HCT116 (cell line): ENCODE results near the gene BARD1. TPM values are rescaled to one million over a fixed set of nuclear protein-coding genes. Genes with fewer than 3 reads are reported as not detected.

Experiments used
- ATAC-seq: fragments of 200-7000 bp; cut with Tn5 transposase; 2 replicates; pipeline ENCODE4 v1.9.1; 2020; ENCODE audit warnings: mild to moderate bottlenecking, moderate library complexity
- BruUV-seq: library from RNA; stranded (reverse); fragments of 400-500 nt; replicated peaks from 2 replicates; lab custom pipeline; 2021; lab: Mats Ljungman, UMichigan
- CTCF ChIA-PET: fragments of 300-600 bp; sonication (Branson Sonifier 250); formaldehyde crosslinking; loops from one replicate; lab custom pipeline; 2021; ENCODE audit warnings: antibody characterized with exemption; lab: Charles Lee
- POLR2A ChIA-PET: fragments of 300-600, 350-600 bp; sonication (Branson Sonifier 250); formaldehyde crosslinking; loops from one replicate; lab custom pipeline; 2021; ENCODE audit warnings: antibody characterized with exemption; lab: Charles Lee
- RAD21 ChIA-PET, 2 experiments: fragments of 300-600 bp; sonication (Branson Sonifier 250); formaldehyde crosslinking; loops; one replicate each; lab custom pipeline; 2023; ENCODE audit warnings: low total read pairs in 2 of 2; ENCODE audit not compliant: uncharacterized antibody in 2 of 2, unreplicated experiment in 2 of 2, low non-redundant PET in 1 of 2; lab: Charles Lee
- DNase-seq: peaks from one replicate; pipeline ENCODE4 v3.0.0-alpha.2; 2010; ENCODE audit warnings: low read depth, low spot score
- H2AFZ ChIP-seq: fragments of 200-600 bp; shearing (Covaris generic), sonication (generic); 2 replicates; pipeline ENCODE4 v1.6.1; 2017; ENCODE audit warnings: low read depth, mixed run types, mixed read lengths, antibody characterized with exemption, low read length; ENCODE audit not compliant: poor library complexity, severe bottlenecking
- H3K27ac ChIP-seq: 2 replicates; pipeline ENCODE4 v1.5.1; 2012; ENCODE audit warnings: low read depth, low read length
- H3K27me3 ChIP-seq: fragments of 200-600 bp; sonication (generic); 2 replicates; pipeline ENCODE4 v1.6.1; 2016; ENCODE audit warnings: mixed run types, low read length, mixed read lengths; ENCODE audit not compliant: insufficient read depth
- H3K36me3 ChIP-seq, 2 experiments: fragments of 200-500 bp in 1 of 2; fragments of 200-600 bp in 1 of 2; sonication (Bioruptor generic) in 1 of 2; sonication (generic) in 1 of 2; 2 replicates each; pipeline versions ENCODE4 v1.5.1 to v1.6.1; 2014 to 2016; ENCODE audit warnings: low read length in 2 of 2, inconsistent platforms in 1 of 2, mixed read lengths in 1 of 2, mixed run types in 1 of 2; ENCODE audit not compliant: insufficient read depth in 2 of 2, control insufficient read depth in 1 of 2
- H3K4me1 ChIP-seq, 2 experiments: fragments of 200-600 bp in 1 of 2; sonication (generic) in 1 of 2; 2 replicates each; pipeline versions ENCODE4 v1.5.1 to v1.6.1; 2012 to 2017; ENCODE audit warnings: low read length in 2 of 2, inconsistent platforms in 1 of 2, mild to moderate bottlenecking in 1 of 2, mixed read lengths in 1 of 2, mixed run types in 1 of 2, moderate library complexity in 1 of 2; ENCODE audit not compliant: insufficient read depth in 2 of 2, control insufficient read depth in 1 of 2
- H3K4me2 ChIP-seq: fragments of 200-600 bp; sonication (generic); 2 replicates; pipeline ENCODE4 v1.6.1; 2017; ENCODE audit warnings: mixed run types, low read length, mixed read lengths
- H3K4me3 ChIP-seq, 2 experiments: fragments of 200-600 bp in 1 of 2; sonication (generic) in 1 of 2; replicated peaks in 1 of 2; 2 replicates each; pipeline ENCODE4 v1.5.1; 2011 to 2016; ENCODE audit warnings: low read length in 2 of 2, control low read depth in 1 of 2, low read depth in 1 of 2, mild to moderate bottlenecking in 1 of 2, mixed read lengths in 1 of 2, mixed run types in 1 of 2
- H3K79me2 ChIP-seq: fragments of 200-600 bp; sonication (generic); 2 replicates; pipeline ENCODE4 v1.6.1; 2017; ENCODE audit warnings: mild to moderate bottlenecking, mixed run types, low read length, moderate library complexity, mixed read lengths; ENCODE audit not compliant: insufficient read depth
- H3K9ac ChIP-seq: fragments of 200-600 bp; sonication (generic); 2 replicates; pipeline ENCODE4 v1.6.1; 2016; ENCODE audit warnings: low read length, mixed read lengths
- H3K9me2 ChIP-seq: fragments of 200-600 bp; sonication (generic), shearing (Covaris generic); 2 replicates; pipeline ENCODE4 v1.6.1; 2017; ENCODE audit warnings: mixed run types, mild to moderate bottlenecking, moderate library complexity; ENCODE audit not compliant: insufficient read depth
- H3K9me3 ChIP-seq, 2 experiments: fragments of 200-500 bp in 1 of 2; fragments of 200-600 bp in 1 of 2; sonication (Bioruptor generic) in 1 of 2; sonication (generic) in 1 of 2; 2 replicates each; pipeline ENCODE4 v1.6.1; 2014 to 2017; ENCODE audit warnings: low read length in 2 of 2, mixed read lengths in 2 of 2, inconsistent platforms in 1 of 2, low read depth in 1 of 2, mild to moderate bottlenecking in 1 of 2, mixed run types in 1 of 2, moderate library complexity in 1 of 2; ENCODE audit not compliant: control insufficient read depth in 1 of 2, insufficient read depth in 1 of 2
- H4K20me1 ChIP-seq: fragments of 200-600 bp; sonication (generic), shearing (Covaris generic); 2 replicates; pipeline ENCODE4 v1.6.1; 2017; ENCODE audit warnings: mixed run types, mild to moderate bottlenecking, moderate library complexity; ENCODE audit not compliant: insufficient read depth
- CBX3 ChIP-seq: IDR thresholded peaks from 2 replicates; pipeline ENCODE4 v1.6.1; 2012; ENCODE audit warnings: low read depth
- CEBPB ChIP-seq: IDR thresholded peaks from 2 replicates; pipeline ENCODE4 v1.6.1; 2012; ENCODE audit warnings: low read depth
- EGR1 ChIP-seq: IDR thresholded peaks from 2 replicates; pipeline ENCODE4 v1.6.1; 2012; ENCODE audit warnings: low read depth
- EZH2phosphoT487 ChIP-seq: fragments of 200-600 bp; IDR thresholded peaks from 2 replicates; pipeline ENCODE4 v1.6.1; 2018; ENCODE audit warnings: antibody characterized with exemption, borderline replicate concordance
- FOSL1 ChIP-seq: IDR thresholded peaks from 2 replicates; pipeline ENCODE4 v1.6.1; 2012; ENCODE audit warnings: low read depth
- JUND ChIP-seq: IDR thresholded peaks from 2 replicates; pipeline ENCODE4 v1.6.1; 2012
- POLR2A ChIP-seq: IDR thresholded peaks from 2 replicates; pipeline ENCODE4 v1.7.0; 2011; ENCODE audit warnings: borderline replicate concordance; ENCODE audit not compliant: insufficient read depth, insufficient read length; ENCODE audit errors: extremely low read depth
- RAD21 ChIP-seq: IDR thresholded peaks from 2 replicates; pipeline ENCODE4 v1.6.1; 2012; ENCODE audit warnings: low read depth, mild to moderate bottlenecking
- SIN3A ChIP-seq: IDR thresholded peaks from 2 replicates; pipeline ENCODE4 v1.6.1; 2012; ENCODE audit warnings: low read depth
- ZFX ChIP-seq: fragments of 450-650 bp; IDR thresholded peaks from 2 replicates; pipeline ENCODE4 v1.6.1; 2017
- ZNF274 ChIP-seq: fragments of 200-500 bp; sonication (Bioruptor generic); IDR thresholded peaks from 2 replicates; pipeline ENCODE4 v1.6.1; 2014; ENCODE audit warnings: mild to moderate bottlenecking, low read depth, low read length, inconsistent platforms
- intact Hi-C: fragments of 100-400 bp; cut with micrococcal nuclease; formaldehyde crosslinking; loops from 2 replicates; pipeline ENCODE4 v1.10.0; 2022
- total RNA-seq: library from RNA; stranded (reverse); gene quantifications from one replicate; pipeline ENCODE4 v1.2.1, GENCODE V29; 2021; ENCODE audit not compliant: unreplicated experiment
- TF ChIP-seq, protein P1 (sequence below), 3 experiments: fragments of 200-600 bp in 1 of 3; sonication (generic) in 1 of 3; IDR thresholded peaks in 2 of 3; conservative IDR thresholded peaks in 1 of 3; 2 replicates each; pipeline ENCODE4 v1.5.1; 2012 to 2017; ENCODE audit warnings: low read depth in 2 of 3, low read length in 2 of 3, antibody characterized with exemption in 1 of 3, borderline replicate concordance in 1 of 3, control low read depth in 1 of 3, mild to moderate bottlenecking in 1 of 3, mixed read lengths in 1 of 3, mixed run types in 1 of 3, moderate library complexity in 1 of 3; ENCODE audit not compliant: insufficient read depth in 1 of 3
- TF ChIP-seq, protein P2 (sequence below): IDR thresholded peaks from 2 replicates; pipeline ENCODE4 v1.6.1; 2012
- TF ChIP-seq, protein P3 (sequence below): IDR thresholded peaks from 2 replicates; pipeline ENCODE4 v1.6.1; 2011; ENCODE audit warnings: mild to moderate bottlenecking, low read length, moderate library complexity; ENCODE audit not compliant: insufficient replicate concordance; ENCODE audit errors: extremely low read depth

Gene BARD1
- total RNA-seq, 1 experiment from 2014 or later, result 19.3 TPM

DNA sequence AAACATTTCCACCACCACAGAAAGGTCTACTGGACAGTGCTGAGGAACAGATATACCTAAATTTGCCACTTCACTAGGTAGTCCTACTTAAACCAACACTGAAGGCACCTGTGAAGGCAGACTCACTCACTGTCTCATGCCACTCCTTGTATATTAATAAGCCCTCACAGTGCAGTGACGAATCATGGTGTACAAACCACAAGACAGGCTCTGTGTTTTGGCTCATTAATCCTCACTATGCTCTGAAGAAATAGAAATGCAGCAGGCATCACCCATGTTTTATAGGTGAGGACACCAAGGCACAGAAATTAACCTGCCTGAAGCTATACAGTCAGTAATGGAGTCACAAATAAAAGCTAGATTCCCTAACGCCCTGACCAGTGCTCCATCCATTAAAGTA, 44.3 kb downstream of the BARD1 start:
- ATAC-seq, result no peak
- Histone ChIP-seq H3K4me1 (no peaks in the 10 kb centered on the region), H3K9me2 (no peaks in the 10 kb centered on the region), H3K4me3 (no peak overlapping the region), H4K20me1 (peaks cover 4% of the 10 kb centered on the region; the same call in 1 of the 2 replicates), H3K4me2 (no peak overlapping the region), H3K27me3 (no peaks in the 10 kb centered on the region), H3K79me2 (no peaks in the 10 kb centered on the region), H3K27ac (no peak overlapping the region), H3K9ac (no peak overlapping the region), H3K9me3 (no peaks in the 10 kb centered on the region), H2AFZ (no peak overlapping the region), H3K36me3 (peaks cover 0 to 16% of the 10 kb centered on the region in 2 experiments; a peak in 2 of 4 replicates)
- RAD21 ChIA-PET, result no interaction called here
- CTCF ChIA-PET, result no interaction called here
- POLR2A ChIA-PET, result no interaction called here
- no peak for DNase-seq
- intact Hi-C loops, result no loop called here
- TF ChIP-seq ZNF274, result no peak
- TF ChIP-seq, protein P1, sequence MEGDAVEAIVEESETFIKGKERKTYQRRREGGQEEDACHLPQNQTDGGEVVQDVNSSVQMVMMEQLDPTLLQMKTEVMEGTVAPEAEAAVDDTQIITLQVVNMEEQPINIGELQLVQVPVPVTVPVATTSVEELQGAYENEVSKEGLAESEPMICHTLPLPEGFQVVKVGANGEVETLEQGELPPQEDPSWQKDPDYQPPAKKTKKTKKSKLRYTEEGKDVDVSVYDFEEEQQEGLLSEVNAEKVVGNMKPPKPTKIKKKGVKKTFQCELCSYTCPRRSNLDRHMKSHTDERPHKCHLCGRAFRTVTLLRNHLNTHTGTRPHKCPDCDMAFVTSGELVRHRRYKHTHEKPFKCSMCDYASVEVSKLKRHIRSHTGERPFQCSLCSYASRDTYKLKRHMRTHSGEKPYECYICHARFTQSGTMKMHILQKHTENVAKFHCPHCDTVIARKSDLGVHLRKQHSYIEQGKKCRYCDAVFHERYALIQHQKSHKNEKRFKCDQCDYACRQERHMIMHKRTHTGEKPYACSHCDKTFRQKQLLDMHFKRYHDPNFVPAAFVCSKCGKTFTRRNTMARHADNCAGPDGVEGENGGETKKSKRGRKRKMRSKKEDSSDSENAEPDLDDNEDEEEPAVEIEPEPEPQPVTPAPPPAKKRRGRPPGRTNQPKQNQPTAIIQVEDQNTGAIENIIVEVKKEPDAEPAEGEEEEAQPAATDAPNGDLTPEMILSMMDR (IDR thresholded peaks at IDR 0.05 in 2 of 3, conservative IDR thresholded peaks at IDR 0.05 in 1 of 3; ENCODE audit: borderline replicate concordance in 1 of 3, insufficient read depth in 1 of 3, low read depth in 2 of 3, low read length in 2 of 3), result no peak
- TF ChIP-seq ZFX, result no peak
- TF ChIP-seq JUND, result no peak
- no peak for TF ChIP-seq SIN3A
- TF ChIP-seq, protein P2, sequence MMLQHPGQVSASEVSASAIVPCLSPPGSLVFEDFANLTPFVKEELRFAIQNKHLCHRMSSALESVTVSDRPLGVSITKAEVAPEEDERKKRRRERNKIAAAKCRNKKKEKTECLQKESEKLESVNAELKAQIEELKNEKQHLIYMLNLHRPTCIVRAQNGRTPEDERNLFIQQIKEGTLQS, result no peak
- no peak for TF ChIP-seq POLR2A
- no peak for TF ChIP-seq EGR1
- no TSS peak for BruUV-seq

DNA sequence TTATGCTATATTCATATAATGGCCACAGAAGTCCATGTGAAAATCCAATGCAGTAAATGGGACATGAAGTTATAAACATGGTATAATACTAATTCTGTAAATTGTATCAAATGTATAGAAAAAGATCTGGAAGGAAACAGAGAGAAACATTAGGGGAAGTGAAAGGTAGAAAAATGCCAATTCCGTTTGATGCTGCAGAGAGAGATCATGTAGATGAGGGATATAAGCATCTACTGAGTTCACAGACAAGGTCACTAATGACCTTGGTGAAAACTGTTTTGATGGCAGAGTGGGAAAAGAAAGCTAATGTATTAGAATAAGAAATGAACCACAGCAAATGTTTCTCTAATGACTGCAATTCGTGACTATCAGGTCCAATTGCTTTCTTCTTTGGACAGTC, 56.0 kb downstream of the BARD1 start:
- ChIA-PET RAD21 (no interaction called here), CTCF (no interaction called here), POLR2A (no interaction called here)
- Histone ChIP-seq H3K9ac (no peak overlapping the region), H3K9me3 (no peaks in the 10 kb centered on the region), H4K20me1 (no peaks in the 10 kb centered on the region; the same call in 1 of the 2 replicates), H3K27ac (no peak overlapping the region), H3K9me2 (no peaks in the 10 kb centered on the region), H2AFZ (no peak overlapping the region), H3K36me3 (peaks cover 0 to 4% of the 10 kb centered on the region in 2 experiments; a peak in 1 of 4 replicates), H3K4me2 (no peak overlapping the region), H3K4me1 (no peaks in the 10 kb centered on the region), H3K79me2 (peaks cover 8% of the 10 kb centered on the region; the same call in 1 of the 2 replicates), H3K27me3 (no peaks in the 10 kb centered on the region), H3K4me3 (no peak overlapping the region)
- TF ChIP-seq RAD21, result no peak
- no peak for TF ChIP-seq ZFX
- TF ChIP-seq FOSL1, result no peak
- no peak for TF ChIP-seq EZH2phosphoT487
- TF ChIP-seq CEBPB, result no peak
- TF ChIP-seq CBX3, result no peak
- TF ChIP-seq POLR2A, result no peak
- TF ChIP-seq, protein P3, sequence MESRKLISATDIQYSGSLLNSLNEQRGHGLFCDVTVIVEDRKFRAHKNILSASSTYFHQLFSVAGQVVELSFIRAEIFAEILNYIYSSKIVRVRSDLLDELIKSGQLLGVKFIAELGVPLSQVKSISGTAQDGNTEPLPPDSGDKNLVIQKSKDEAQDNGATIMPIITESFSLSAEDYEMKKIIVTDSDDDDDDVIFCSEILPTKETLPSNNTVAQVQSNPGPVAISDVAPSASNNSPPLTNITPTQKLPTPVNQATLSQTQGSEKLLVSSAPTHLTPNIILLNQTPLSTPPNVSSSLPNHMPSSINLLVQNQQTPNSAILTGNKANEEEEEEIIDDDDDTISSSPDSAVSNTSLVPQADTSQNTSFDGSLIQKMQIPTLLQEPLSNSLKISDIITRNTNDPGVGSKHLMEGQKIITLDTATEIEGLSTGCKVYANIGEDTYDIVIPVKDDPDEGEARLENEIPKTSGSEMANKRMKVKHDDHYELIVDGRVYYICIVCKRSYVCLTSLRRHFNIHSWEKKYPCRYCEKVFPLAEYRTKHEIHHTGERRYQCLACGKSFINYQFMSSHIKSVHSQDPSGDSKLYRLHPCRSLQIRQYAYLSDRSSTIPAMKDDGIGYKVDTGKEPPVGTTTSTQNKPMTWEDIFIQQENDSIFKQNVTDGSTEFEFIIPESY, result no peak
- TF ChIP-seq, protein P2, result no peak
- TF ChIP-seq JUND, result no peak
- DNase-seq (no peak), ATAC-seq (no peak)
- intact Hi-C loops, result no loop called here
- BruUV-seq, result no TSS peak
